AG09319 (cell line): ENCODE results near the gene DNAH17.

Experiments used
- DNase-seq: peaks from one replicate; pipeline ENCODE4 v3.0.0-alpha.2; 2010; ENCODE audit warnings: low read depth; ENCODE audit errors: extremely low read depth
- TF ChIP-seq, protein P1 (sequence below): IDR thresholded peaks from 2 replicates; pipeline ENCODE4 v1.5.1; 2011; ENCODE audit warnings: low read depth, mild to moderate bottlenecking, inconsistent platforms, low read length, moderate library complexity

DNAH17 gene

GRCh38 chr17:78494696-78495330 is 82.4 kb downstream of the DNAH17 start:
- TF ChIP-seq, protein P1, sequence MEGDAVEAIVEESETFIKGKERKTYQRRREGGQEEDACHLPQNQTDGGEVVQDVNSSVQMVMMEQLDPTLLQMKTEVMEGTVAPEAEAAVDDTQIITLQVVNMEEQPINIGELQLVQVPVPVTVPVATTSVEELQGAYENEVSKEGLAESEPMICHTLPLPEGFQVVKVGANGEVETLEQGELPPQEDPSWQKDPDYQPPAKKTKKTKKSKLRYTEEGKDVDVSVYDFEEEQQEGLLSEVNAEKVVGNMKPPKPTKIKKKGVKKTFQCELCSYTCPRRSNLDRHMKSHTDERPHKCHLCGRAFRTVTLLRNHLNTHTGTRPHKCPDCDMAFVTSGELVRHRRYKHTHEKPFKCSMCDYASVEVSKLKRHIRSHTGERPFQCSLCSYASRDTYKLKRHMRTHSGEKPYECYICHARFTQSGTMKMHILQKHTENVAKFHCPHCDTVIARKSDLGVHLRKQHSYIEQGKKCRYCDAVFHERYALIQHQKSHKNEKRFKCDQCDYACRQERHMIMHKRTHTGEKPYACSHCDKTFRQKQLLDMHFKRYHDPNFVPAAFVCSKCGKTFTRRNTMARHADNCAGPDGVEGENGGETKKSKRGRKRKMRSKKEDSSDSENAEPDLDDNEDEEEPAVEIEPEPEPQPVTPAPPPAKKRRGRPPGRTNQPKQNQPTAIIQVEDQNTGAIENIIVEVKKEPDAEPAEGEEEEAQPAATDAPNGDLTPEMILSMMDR = no peak
- DNase-seq = no peak

DNA sequence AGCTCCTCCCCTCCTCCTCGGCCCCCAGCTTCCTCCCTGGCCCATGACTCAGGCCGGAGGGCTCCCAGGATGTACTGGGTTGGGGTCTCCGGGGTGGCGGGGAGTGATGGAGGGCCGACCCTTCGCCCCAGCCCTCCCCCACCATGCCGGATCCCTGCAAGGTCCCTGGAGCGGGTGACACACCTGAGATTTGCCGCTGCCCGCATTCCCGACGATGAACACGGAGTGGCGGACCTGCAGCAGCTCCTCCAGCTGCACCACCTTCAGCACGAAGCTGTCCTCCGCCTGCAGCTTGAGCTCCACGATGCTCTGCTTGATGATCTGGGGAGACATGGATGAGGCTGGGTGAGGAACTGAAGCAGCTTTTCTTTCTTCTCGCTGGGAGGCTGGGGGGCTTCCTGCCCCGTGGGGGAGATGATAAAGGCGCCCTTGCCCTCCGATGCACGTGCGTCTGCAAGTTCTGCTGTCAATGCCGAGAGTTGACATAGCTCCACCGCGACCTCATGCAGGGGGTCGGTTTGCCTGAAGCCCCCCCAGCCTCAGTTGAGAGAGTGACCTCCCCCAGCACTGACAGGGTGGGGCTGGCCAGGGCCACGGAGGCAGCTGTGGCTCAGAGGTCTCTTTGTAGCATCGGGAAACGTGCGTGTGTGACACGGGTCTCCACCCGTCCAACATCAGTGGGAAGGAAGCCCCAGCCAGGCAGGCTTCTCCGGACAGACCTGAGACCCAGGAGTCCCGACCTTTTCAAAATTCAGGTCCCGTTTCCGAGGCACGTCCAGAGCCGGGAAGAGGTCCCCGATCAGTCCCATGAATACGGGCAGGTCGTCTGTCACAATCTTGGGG is 83.1 kb downstream of the DNAH17 start:
- TF ChIP-seq, protein P1 = no peak
- no peak for DNase-seq

- no peak for DNase-seq
Measured at GRCh38 chr17:78493450-78493849, 83.7 kb downstream of the DNAH17 start.

DNA sequence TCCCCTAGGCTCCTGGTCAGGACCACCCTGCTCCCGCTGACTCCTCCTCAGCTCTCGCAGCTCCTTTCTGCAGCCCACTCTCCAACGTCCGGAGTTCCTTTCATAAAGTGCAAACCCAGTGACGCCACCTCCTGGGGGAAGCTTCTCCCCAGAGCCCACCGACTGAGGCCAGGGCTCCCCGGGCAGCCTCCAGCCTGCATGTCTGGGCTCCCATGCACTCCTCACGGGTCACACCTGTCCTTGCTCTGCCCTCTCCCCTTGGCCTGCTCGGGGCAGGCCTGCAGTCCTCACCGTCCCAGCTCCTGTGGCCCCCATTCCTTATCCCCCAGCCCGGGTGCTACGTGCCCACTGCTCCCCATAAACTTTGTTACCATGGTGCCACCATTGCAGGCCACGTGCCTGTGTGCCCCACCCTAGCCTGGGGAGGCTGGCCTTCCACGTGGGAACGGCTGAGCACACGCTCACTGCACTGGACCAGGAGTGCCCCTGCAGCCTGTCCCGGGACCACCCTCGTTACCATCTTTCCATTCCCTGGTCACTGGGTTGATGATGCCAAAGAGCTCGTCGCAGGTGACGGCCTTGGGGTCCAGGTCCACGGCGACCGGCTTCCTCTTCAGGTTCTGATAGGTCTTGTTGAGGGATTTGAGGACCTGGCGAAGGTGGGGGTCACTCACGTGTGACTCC is 84.9 kb downstream of the DNAH17 start:
- DNase-seq = no peak

More at GRCh38 chr17:78493450-78493849, 83.7 kb downstream of the DNAH17 start:
- TF ChIP-seq, protein P1 = no peak

DNA sequence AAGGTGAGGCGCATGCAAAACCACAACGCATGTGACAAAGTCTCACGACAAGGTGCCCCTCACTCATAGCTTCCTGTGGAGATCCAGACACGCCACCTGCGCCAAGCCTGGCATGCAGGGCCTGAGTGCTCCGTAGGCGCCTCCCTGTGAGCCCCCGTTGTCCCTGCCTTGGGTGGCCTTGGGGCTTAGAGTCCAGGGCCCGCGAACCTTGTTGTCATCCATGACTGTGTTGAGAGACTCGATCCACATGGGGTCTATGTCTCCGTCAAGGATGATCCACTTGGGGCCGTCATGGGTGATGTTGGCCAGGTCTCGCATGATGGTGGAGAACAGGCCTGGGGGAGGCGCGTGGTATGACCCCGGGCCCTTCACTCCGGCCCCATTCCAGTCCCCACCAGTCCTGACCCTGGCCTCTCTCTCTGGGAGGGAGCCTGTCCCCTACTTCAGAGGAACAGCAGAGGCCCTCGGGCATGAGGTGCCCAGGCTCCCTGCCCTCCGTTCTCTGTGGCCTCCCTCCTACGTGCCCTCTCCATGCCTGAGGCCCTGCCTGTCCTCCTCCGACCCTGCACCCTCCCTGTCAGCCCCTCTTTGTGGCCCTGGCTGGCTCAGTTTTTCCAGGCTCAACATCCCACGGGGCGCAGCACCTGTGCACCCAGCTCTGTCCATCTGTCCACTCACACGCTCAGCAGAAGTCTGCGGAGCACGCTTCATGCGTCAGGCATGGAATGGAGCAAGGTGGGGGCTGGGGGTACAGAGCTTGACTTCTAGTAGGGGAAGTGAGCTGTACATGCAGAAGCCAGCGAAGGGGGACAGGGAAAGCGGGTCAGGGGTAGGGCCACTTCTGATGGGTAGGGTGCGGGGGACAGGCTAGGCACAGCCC is 85.7 kb downstream of the DNAH17 start:
- TF ChIP-seq, protein P1 = no peak

More for the DNA sequence above, 84.9 kb downstream of the DNAH17 start:
- TF ChIP-seq, protein P1 = no peak

DNA sequence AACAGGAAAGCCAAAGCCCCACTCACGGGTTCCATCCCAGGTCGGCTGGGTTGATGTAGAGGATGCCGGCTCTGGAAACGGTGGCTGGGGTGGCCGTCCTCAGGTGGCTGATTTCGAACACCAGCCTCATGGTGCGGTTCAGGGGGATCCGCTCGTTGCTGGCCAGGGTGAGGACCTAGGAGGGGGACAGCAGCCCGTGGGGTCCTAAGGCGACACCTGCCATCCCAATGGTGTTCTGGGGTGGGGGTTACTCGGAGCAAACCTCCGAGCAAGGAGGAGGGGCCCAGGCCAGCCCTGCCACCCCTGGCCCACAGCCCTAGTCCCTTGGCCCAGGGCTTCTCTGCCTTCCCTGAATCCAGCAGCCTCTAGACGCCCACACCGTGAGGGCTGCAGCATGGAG is 86.5 kb downstream of the DNAH17 start:
- TF ChIP-seq, protein P1 = no peak
- no peak for DNase-seq

More for the DNA sequence above, 85.7 kb downstream of the DNAH17 start:
- DNase-seq = no peak
